Neutrophil (primary cell): ENCODE measurements around the gene EIF4EBP3.

ENCODE experiments used
- H3K27ac ChIP-seq: fragments of 200-600 bp; sonication (generic); 2 replicates; pipeline ENCODE4 v1.5.1; 2016; ENCODE audit warnings: mild to moderate bottlenecking, moderate library complexity
- H3K27me3 ChIP-seq: fragments of 200-600 bp; sonication (generic); 2 replicates; pipeline ENCODE4 v1.6.0; 2016; ENCODE audit warnings: mild to moderate bottlenecking
- H3K36me3 ChIP-seq: fragments of 200-600 bp; sonication (generic); 2 replicates; pipeline ENCODE4 v1.5.1; 2017
- H3K4me1 ChIP-seq, 2 experiments: fragments of 200-600 bp in 1 of 2; sonication (generic) in 1 of 2; 1 replicate in 1 of 2; 2 replicates in 1 of 2; pipeline versions ENCODE4 v1.5.1 to v1.6.1; 2013 to 2016; ENCODE audit warnings: low read depth in 1 of 2, low read length in 1 of 2, mild to moderate bottlenecking in 1 of 2, moderate library complexity in 1 of 2; ENCODE audit not compliant: control insufficient read depth in 1 of 2, insufficient read depth in 1 of 2
- H3K4me3 ChIP-seq, 2 experiments: fragments of 200-600 bp in 1 of 2; sonication (generic) in 1 of 2; 1 replicate in 1 of 2; 2 replicates in 1 of 2; pipeline ENCODE4 v1.5.1; 2013 to 2016; ENCODE audit warnings: low read depth in 1 of 2, low read length in 1 of 2, mild to moderate bottlenecking in 1 of 2, moderate library complexity in 1 of 2
- H3K9me3 ChIP-seq: fragments of 200-600 bp; sonication (generic); 2 replicates; pipeline ENCODE4 v1.5.1; 2016
- CTCF ChIP-seq: fragments of 200-600 bp; sonication (generic); IDR thresholded peaks from 2 replicates; pipeline ENCODE4 v1.5.1; 2016; ENCODE audit warnings: antibody characterized with exemption

EIF4EBP3 gene

GRCh38 chr5:140547508-140548299, at the start of gene EIF4EBP3:
Gene EIF4EBP3, plus strand, starts transcription at chr5:140547662. Its CDS starts 76 bp downstream, at chr5:140547738.
- Histone ChIP-seq H3K4me1 (peaks cover 43 to 45% of the 10 kb centered on the region in 2 experiments), H3K36me3 (peaks cover 47% of the 10 kb centered on the region), H3K4me3 (peak within 1 kb of the TSS; percentile 63 to 78), H3K9me3 (no peaks in the 10 kb centered on the region), H3K27ac (peak within 1 kb of the TSS; percentile 97), H3K27me3 (no peaks in the 10 kb centered on the region)
- TF ChIP-seq CTCF, result peak; percentile 97

GRCh38 chr5:140497897-140498296, 49.6 kb upstream of the EIF4EBP3 start:
- Histone ChIP-seq H3K27me3 (no peaks in the 10 kb centered on the region), H3K4me1 (no peaks in the 10 kb centered on the region), H3K9me3 (no peaks in the 10 kb centered on the region), H3K36me3 (peaks cover 41% of the 10 kb centered on the region), H3K27ac (no peak overlapping the region), H3K4me3 (no peak overlapping the region)
- no peak for TF ChIP-seq CTCF

- H3K9me3 ChIP-seq, result no peaks in the 10 kb centered on the region
Observed at GRCh38 chr5:140498591-140498990, 48.9 kb upstream of the EIF4EBP3 start.

GRCh38 chr5:140502834-140503233, 44.6 kb upstream of the EIF4EBP3 start:
- no peak overlapping the region for H3K27ac ChIP-seq
- H3K27me3 ChIP-seq, result no peaks in the 10 kb centered on the region
- no peak overlapping the region for H3K4me3 ChIP-seq
- H3K9me3 ChIP-seq, result no peaks in the 10 kb centered on the region
- no peak for TF ChIP-seq CTCF
- H3K36me3 ChIP-seq, result peaks cover 57% of the 10 kb centered on the region
- no peaks in the 10 kb centered on the region for H3K4me1 ChIP-seq

More at GRCh38 chr5:140498591-140498990, 48.9 kb upstream of the EIF4EBP3 start:
- H3K4me1 ChIP-seq, result no peaks in the 10 kb centered on the region
- no peaks in the 10 kb centered on the region for H3K27me3 ChIP-seq
- peaks cover 38% of the 10 kb centered on the region for H3K36me3 ChIP-seq
- H3K27ac ChIP-seq, result no peak overlapping the region
- H3K4me3 ChIP-seq, result no peak overlapping the region
- no peak for TF ChIP-seq CTCF

- no peak overlapping the region for H3K4me3 ChIP-seq
- no peaks in the 10 kb centered on the region for H3K27me3 ChIP-seq
- no peak for TF ChIP-seq CTCF
- H3K27ac ChIP-seq, result no peak overlapping the region
- H3K36me3 ChIP-seq, result peaks cover 92% of the 10 kb centered on the region
- no peaks in the 10 kb centered on the region for H3K9me3 ChIP-seq
- H3K4me1 ChIP-seq, result no peaks in the 10 kb centered on the region
Observed at GRCh38 chr5:140509898-140510297, 37.6 kb upstream of the EIF4EBP3 start.
